CD4-positive, alpha-beta T cell treated with Interleukin-17A for 1 hour (primary cell): ENCODE measurements around the gene SLC9A3.
"Not testable (repeated sequence)": the region's sequence is repeated elsewhere in the genome, so short reads cannot be mapped to it uniquely, and the experiment has no call there.

ENCODE experiments used
- DNase-seq: peaks from one replicate; pipeline ENCODE4 v3.0.0-alpha.2; 2020

The SLC9A3 gene

GRCh38 chr5:523441-524222 is 617 bp downstream of the SLC9A3 start:
- DNase-seq: no peak

GRCh38 chr5:522899-523440 is 1.3 kb downstream of the SLC9A3 start:
- no peak for DNase-seq

- no peak for DNase-seq
Observed at GRCh38 chr5:522116-522515, 2.1 kb downstream of the SLC9A3 start.

GRCh38 chr5:521680-522079 is 2.6 kb downstream of the SLC9A3 start:
- no peak for DNase-seq

- no peak for DNase-seq
Observed at GRCh38 chr5:520850-521226, 3.4 kb downstream of the SLC9A3 start.

GRCh38 chr5:520196-520849 is 3.9 kb downstream of the SLC9A3 start:
- no peak for DNase-seq

- DNase-seq: no peak
Observed at GRCh38 chr5:518721-519120, 5.5 kb downstream of the SLC9A3 start.

GRCh38 chr5:517535-518100 is 6.6 kb downstream of the SLC9A3 start:
- no peak for DNase-seq

GRCh38 chr5:516980-517379 is 7.3 kb downstream of the SLC9A3 start:
- no peak for DNase-seq

- DNase-seq: no peak
Observed at GRCh38 chr5:516338-516925, 7.8 kb downstream of the SLC9A3 start.

GRCh38 chr5:515273-515836 is 8.9 kb downstream of the SLC9A3 start:
- DNase-seq: no peak

- DNase-seq: no peak
Observed at GRCh38 chr5:514673-515072, 9.6 kb downstream of the SLC9A3 start.

GRCh38 chr5:514101-514485 is 10.2 kb downstream of the SLC9A3 start:
- DNase-seq: no peak

- DNase-seq: no peak
Observed at GRCh38 chr5:513216-514100, 10.8 kb downstream of the SLC9A3 start.

- no peak for DNase-seq
Observed at GRCh38 chr5:511476-511875, 12.8 kb downstream of the SLC9A3 start.

GRCh38 chr5:510521-510920 is 13.7 kb downstream of the SLC9A3 start:
- DNase-seq: no peak

GRCh38 chr5:509611-510185 is 14.6 kb downstream of the SLC9A3 start:
- no peak for DNase-seq

GRCh38 chr5:507986-508575 is 16.2 kb downstream of the SLC9A3 start:
- DNase-seq: not testable (repeated sequence)

- no peak for DNase-seq
Observed at GRCh38 chr5:505951-506525, 18.2 kb downstream of the SLC9A3 start.

GRCh38 chr5:504326-505154 is 19.7 kb downstream of the SLC9A3 start:
- DNase-seq: no peak
